GM12892 (cell line): Measurements from ENCODE around the gene LCNL1.

Source experiments
- POLR2A ChIP-seq: IDR thresholded peaks from 2 replicates; pipeline ENCODE4 v1.6.1; 2011; ENCODE audit warnings: low read depth, low read length, control low read depth
- TAF1 ChIP-seq: IDR thresholded peaks from 2 replicates; pipeline ENCODE4 v1.6.1; 2011; ENCODE audit warnings: low read depth, mild to moderate bottlenecking, control low read depth, low read length, borderline replicate concordance

GRCh38 chr9:136971746-136972145, 11.0 kb upstream of the LCNL1 start:
- TF ChIP-seq POLR2A: no peak
- no peak for TF ChIP-seq TAF1
